Epithelial cell of proximal tubule (primary cell): ENCODE measurements around the gene PITHD1. TPM values are rescaled to one million over a fixed set of nuclear protein-coding genes. Genes with fewer than 3 reads are reported as not detected.
"Not testable (repeated sequence)": the region's sequence is repeated elsewhere in the genome, so short reads cannot be mapped to it uniquely, and the experiment has no call there.

Experiments
- DNase-seq: peaks from one replicate; pipeline ENCODE4 v3.0.0-alpha.2; 2011; ENCODE audit warnings: low read depth
- H3K4me3 ChIP-seq: 2 replicates; pipeline ENCODE4 v1.5.1; 2011; ENCODE audit warnings: low read depth, mild to moderate bottlenecking, low read length
- total RNA-seq: library from RNA; depleted of rRNA; stranded (reverse); fragments of >200 nt; gene quantifications from 2 replicates; pipeline ENCODE4 v1.2.3, GENCODE V29; 2015
- TF ChIP-seq, protein P1 (sequence below): conservative IDR thresholded peaks from 2 replicates; pipeline ENCODE4 v1.5.1; 2012; ENCODE audit warnings: low read depth, mild to moderate bottlenecking, low read length

PITHD1 gene
- total RNA-seq, 1 donor from 2014 or later: 39.0 TPM

DNA sequence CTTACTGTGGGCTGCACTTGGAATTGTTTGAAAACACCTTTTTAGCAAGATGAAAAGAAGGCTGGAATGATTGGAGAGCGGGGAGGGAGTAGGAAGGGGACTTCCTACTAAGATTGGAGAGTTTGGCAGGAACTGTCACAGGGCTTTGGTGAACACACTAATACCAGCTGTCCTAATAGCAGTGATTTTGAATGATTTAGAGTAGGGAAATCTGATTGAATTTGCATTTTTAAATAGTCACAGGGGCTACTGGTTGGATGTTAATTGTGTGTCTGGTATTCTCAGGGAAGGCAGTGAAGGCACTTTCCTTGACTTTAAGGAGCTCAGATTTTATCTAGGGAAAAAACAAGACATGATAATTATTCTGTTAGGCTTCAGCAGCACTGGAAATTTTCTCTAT, 49.5 kb downstream of the PITHD1 start:
- DNase-seq: no peak
- TF ChIP-seq, protein P1, sequence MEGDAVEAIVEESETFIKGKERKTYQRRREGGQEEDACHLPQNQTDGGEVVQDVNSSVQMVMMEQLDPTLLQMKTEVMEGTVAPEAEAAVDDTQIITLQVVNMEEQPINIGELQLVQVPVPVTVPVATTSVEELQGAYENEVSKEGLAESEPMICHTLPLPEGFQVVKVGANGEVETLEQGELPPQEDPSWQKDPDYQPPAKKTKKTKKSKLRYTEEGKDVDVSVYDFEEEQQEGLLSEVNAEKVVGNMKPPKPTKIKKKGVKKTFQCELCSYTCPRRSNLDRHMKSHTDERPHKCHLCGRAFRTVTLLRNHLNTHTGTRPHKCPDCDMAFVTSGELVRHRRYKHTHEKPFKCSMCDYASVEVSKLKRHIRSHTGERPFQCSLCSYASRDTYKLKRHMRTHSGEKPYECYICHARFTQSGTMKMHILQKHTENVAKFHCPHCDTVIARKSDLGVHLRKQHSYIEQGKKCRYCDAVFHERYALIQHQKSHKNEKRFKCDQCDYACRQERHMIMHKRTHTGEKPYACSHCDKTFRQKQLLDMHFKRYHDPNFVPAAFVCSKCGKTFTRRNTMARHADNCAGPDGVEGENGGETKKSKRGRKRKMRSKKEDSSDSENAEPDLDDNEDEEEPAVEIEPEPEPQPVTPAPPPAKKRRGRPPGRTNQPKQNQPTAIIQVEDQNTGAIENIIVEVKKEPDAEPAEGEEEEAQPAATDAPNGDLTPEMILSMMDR: no peak
- no peak overlapping the region for H3K4me3 ChIP-seq

DNA sequence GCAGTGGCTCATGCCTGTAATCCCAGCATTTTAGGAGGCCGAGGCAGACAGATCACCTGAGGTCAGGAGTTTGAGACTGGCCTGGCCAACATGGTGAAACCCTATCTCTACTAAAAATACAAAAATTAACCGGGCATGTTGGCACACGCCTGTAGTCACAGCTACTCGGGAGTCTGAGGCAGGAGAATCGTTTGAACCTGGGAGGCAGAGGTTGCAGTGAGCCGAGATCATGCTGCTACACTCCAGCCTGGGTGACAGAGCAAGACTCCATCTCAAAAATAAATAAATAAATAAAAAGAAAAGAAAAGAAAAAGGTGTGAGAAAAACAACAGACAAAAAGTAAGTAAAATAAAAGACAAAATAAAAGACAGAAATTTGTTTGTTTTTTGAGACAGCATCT, 55.9 kb downstream of the PITHD1 start:
- not testable (repeated sequence) for H3K4me3 ChIP-seq, DNase-seq

DNA sequence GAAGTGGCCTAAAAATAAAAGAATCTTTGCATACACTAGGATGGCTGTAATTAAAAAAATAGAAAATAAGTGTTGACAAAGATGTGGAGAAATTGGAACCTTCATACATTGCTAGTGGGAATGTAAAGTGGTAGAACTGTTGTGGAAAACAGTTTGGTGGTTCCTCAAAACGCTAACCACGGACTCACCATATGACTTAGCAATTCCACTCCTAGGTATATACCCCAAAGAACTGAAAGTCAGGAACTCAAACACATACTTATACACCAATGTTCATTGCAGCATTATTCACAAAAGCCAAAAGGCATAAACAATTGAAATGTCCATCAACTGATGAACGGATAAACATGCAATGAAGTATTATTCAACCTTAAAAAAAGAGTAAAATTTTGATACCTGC, 57.8 kb downstream of the PITHD1 start:
- DNase-seq: no peak
- no peak overlapping the region for H3K4me3 ChIP-seq
- TF ChIP-seq, protein P1: no peak

Other genes with a start within 250 kb of the PITHD1 start
- gene E2F2, start 247.2 kb upstream of the PITHD1 start, total RNA-seq: 4.0 and 6.5 TPM in 2 replicates
- 76.0 and 154 TPM in 2 replicates for gene ID3, start 218.9 kb upstream of the PITHD1 start, total RNA-seq
- 1,041 and 1,407 TPM in 2 replicates for gene RPL11, start 86.6 kb upstream of the PITHD1 start, total RNA-seq
- 27.9 and 30.2 TPM in 2 replicates for gene ELOA, start 34.9 kb upstream of the PITHD1 start, total RNA-seq
- 129 and 160 TPM in 2 replicates for gene LYPLA2, start 12.7 kb downstream of the PITHD1 start, total RNA-seq
- 126 and 131 TPM in 2 replicates for gene GALE, start 22.3 kb downstream of the PITHD1 start, total RNA-seq
- 22.1 and 38.5 TPM in 2 replicates for gene HMGCL, start 47.0 kb downstream of the PITHD1 start, total RNA-seq
- 31.9 and 33.8 TPM in 2 replicates for gene FUCA1, start 89.9 kb downstream of the PITHD1 start, total RNA-seq
- not detected in 2 replicates for gene CNR2, start 134.9 kb downstream of the PITHD1 start, total RNA-seq
- gene PNRC2, start 181.4 kb downstream of the PITHD1 start, total RNA-seq: 92.1 and 100 TPM in 2 replicates
- gene SRSF10, start 201.9 kb downstream of the PITHD1 start, total RNA-seq: 97.3 and 100 TPM in 2 replicates